ENCODE results near the gene PACRG.

DNA sequence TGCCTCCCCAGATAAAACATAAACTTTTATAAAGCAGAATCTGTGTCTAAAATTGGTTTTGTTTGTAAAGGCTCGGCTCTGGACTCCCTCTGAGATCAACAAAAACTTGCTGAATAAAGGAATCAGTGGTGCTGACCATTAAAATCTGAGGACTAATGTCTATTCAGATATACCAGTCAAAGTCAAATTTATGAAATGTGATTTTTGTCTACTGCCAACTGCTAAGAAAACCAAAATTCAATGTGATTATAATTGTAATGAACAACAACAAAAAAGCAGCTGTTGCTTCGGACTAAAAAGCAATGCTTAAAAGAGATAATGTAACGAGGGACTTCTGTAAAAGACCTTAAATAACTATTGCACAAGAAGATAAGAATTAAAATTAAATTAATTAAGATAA, 26.8 kb upstream of the PACRG start:
- TF ChIP-seq, protein P1, sequence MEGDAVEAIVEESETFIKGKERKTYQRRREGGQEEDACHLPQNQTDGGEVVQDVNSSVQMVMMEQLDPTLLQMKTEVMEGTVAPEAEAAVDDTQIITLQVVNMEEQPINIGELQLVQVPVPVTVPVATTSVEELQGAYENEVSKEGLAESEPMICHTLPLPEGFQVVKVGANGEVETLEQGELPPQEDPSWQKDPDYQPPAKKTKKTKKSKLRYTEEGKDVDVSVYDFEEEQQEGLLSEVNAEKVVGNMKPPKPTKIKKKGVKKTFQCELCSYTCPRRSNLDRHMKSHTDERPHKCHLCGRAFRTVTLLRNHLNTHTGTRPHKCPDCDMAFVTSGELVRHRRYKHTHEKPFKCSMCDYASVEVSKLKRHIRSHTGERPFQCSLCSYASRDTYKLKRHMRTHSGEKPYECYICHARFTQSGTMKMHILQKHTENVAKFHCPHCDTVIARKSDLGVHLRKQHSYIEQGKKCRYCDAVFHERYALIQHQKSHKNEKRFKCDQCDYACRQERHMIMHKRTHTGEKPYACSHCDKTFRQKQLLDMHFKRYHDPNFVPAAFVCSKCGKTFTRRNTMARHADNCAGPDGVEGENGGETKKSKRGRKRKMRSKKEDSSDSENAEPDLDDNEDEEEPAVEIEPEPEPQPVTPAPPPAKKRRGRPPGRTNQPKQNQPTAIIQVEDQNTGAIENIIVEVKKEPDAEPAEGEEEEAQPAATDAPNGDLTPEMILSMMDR (IDR thresholded peaks at IDR 0.05) = no peak
- TF ChIP-seq POLR2A (IDR thresholded peaks at IDR 0.05) = no peak
- TF ChIP-seq POLR2AphosphoS5 (IDR thresholded peaks at IDR 0.05) = no peak

Data from prostate gland (tissue), 2 donors.